Liver (tissue), 9 donors: ENCODE measurements around the gene RPL39L. TPM values are rescaled to one million over a fixed set of nuclear protein-coding genes. Genes with fewer than 3 reads are reported as not detected.
A peak's percentile ranks its signal among the peaks of the same experiment; 100 is the strongest.

Experiments used
- DNase-seq: peaks from one replicate; pipeline ENCODE4 v3.0.0-alpha.2; 2017; ENCODE audit warnings: low spot score
- H3K27ac ChIP-seq, 2 donors: one replicate each; pipeline ENCODE4 v1.7.0; 2013; ENCODE audit warnings: inconsistent platforms in 2 of 2, low read length in 2 of 2, control low read depth in 1 of 2, low read depth in 1 of 2, mild to moderate bottlenecking in 1 of 2
- H3K27me3 ChIP-seq, 4 donors: one replicate each; pipeline versions ENCODE4 v1.6.1 to v1.7.0; 2013; ENCODE audit warnings: low read length in 3 of 4, inconsistent platforms in 1 of 4, mild to moderate bottlenecking in 1 of 4, moderate library complexity in 1 of 4; ENCODE audit not compliant: control insufficient read depth in 4 of 4, insufficient read depth in 4 of 4
- H3K36me3 ChIP-seq, 4 donors: one replicate each; pipeline versions ENCODE4 v1.6.1 to v1.7.0; 2013; ENCODE audit warnings: low read length in 3 of 4, mild to moderate bottlenecking in 3 of 4, low read depth in 1 of 4, moderate library complexity in 1 of 4; ENCODE audit not compliant: control insufficient read depth in 4 of 4, insufficient read depth in 3 of 4
- H3K4me1 ChIP-seq, 4 donors: one replicate each; pipeline versions ENCODE4 v1.6.1 to v1.7.0; 2013; ENCODE audit warnings: low read length in 3 of 4, mild to moderate bottlenecking in 3 of 4, moderate library complexity in 1 of 4; ENCODE audit not compliant: control insufficient read depth in 4 of 4, insufficient read depth in 4 of 4
- H3K4me3 ChIP-seq, 3 donors: one replicate each; pipeline versions ENCODE4 v1.6.1 to v1.7.0; 2013; ENCODE audit warnings: low read length in 3 of 3, control low read depth in 1 of 3, low read depth in 1 of 3, mild to moderate bottlenecking in 1 of 3
- H3K9ac ChIP-seq, 2 donors: one replicate each; pipeline ENCODE4 v1.7.0; 2013; ENCODE audit warnings: low read length in 2 of 2, mild to moderate bottlenecking in 2 of 2, moderate library complexity in 2 of 2, control low read depth in 1 of 2, low read depth in 1 of 2
- H3K9me3 ChIP-seq, 4 donors: one replicate each; pipeline versions ENCODE4 v1.6.1 to v1.7.0; 2013; ENCODE audit warnings: low read length in 3 of 4; ENCODE audit not compliant: control insufficient read depth in 4 of 4
- EGR1 ChIP-seq, 2 donors: IDR thresholded peaks; 2 replicates each; pipeline ENCODE4 v1.6.1; 2016 to 2018; ENCODE audit warnings: antibody characterized with exemption in 2 of 2, low read depth in 2 of 2
- FOXA1 ChIP-seq: IDR thresholded peaks from 2 replicates; pipeline ENCODE4 v1.6.1; 2016; ENCODE audit warnings: antibody characterized with exemption
- FOXA2 ChIP-seq: IDR thresholded peaks from 2 replicates; pipeline ENCODE4 v1.6.1; 2016; ENCODE audit warnings: antibody characterized with exemption
- GABPA ChIP-seq, 2 donors: IDR thresholded peaks in 1 of 2; conservative IDR thresholded peaks in 1 of 2; 2 replicates each; pipeline ENCODE4 v1.6.1; 2016; ENCODE audit warnings: antibody characterized with exemption in 2 of 2, mild to moderate bottlenecking in 1 of 2, moderate library complexity in 1 of 2
- HNF4A ChIP-seq, 2 donors: conservative IDR thresholded peaks; 2 replicates each; pipeline ENCODE4 v1.6.1; 2016; ENCODE audit warnings: antibody characterized with exemption in 2 of 2, mild to moderate bottlenecking in 2 of 2
- HNF4G ChIP-seq: IDR thresholded peaks from 2 replicates; pipeline ENCODE4 v1.6.1; 2016; ENCODE audit warnings: antibody characterized with exemption
- JUND ChIP-seq, 2 donors: IDR thresholded peaks; 2 replicates each; pipeline ENCODE4 v1.6.1; 2016; ENCODE audit warnings: antibody characterized with exemption in 2 of 2
- NR2F2 ChIP-seq: IDR thresholded peaks from 2 replicates; pipeline ENCODE4 v1.6.1; 2016; ENCODE audit warnings: antibody characterized with exemption
- RAD21 ChIP-seq, 2 donors: IDR thresholded peaks; 2 replicates each; pipeline ENCODE4 v1.6.1; 2016; ENCODE audit warnings: antibody characterized with exemption in 2 of 2, mild to moderate bottlenecking in 2 of 2
- REST ChIP-seq: IDR thresholded peaks from 2 replicates; pipeline ENCODE4 v1.6.1; 2016; ENCODE audit warnings: antibody characterized with exemption, mild to moderate bottlenecking
- RXRA ChIP-seq, 2 donors: IDR thresholded peaks; 2 replicates each; pipeline ENCODE4 v1.6.1; 2017 to 2018; ENCODE audit warnings: antibody characterized with exemption in 2 of 2, mild to moderate bottlenecking in 1 of 2
- TAF1 ChIP-seq: conservative IDR thresholded peaks from 2 replicates; pipeline ENCODE4 v1.6.1; 2016; ENCODE audit warnings: antibody characterized with exemption, mild to moderate bottlenecking
- YY1 ChIP-seq: IDR thresholded peaks from 2 replicates; pipeline ENCODE4 v1.6.1; 2016; ENCODE audit warnings: antibody characterized with exemption, mild to moderate bottlenecking
- WGBS: extraction: QIAGEN DNeasy Blood & Tissue Kit; methylation state at CpG from one replicate; pipeline ENCODE4 v1.1.7; 2013; 5-methylcytosine and 5-hydroxymethylcytosine counted together
- polyA plus RNA-seq, 2 donors: library from polyadenylated mRNA; stranded (reverse) in 1 of 2; unstranded in 1 of 2; fragments of 200-250 nt in 1 of 2; fragments of >200 nt in 1 of 2; fragmentation: Nextera tagmentation in 1 of 2; extraction: Ambion mirVana in 1 of 2; gene quantifications; one replicate each; pipeline versions ENCODE4 v1.2.1 to v1.2.3, GENCODE V29; 2013 to 2015
- total RNA-seq, 2 donors: library from RNA; depleted of rRNA; stranded (reverse); fragments of >200 nt; gene quantifications; one replicate each; pipeline ENCODE4 v1.2.3, GENCODE V29; 2014
- donor health status: healthy.
- donor health status: healthy.
- donor health status: healthy.
- donor health status: healthy.
- donor health status: healthy.

RPL39L gene
- total and polyA plus RNA-seq, 4 donors, result 1.1 to 6.6 (median 4.2) TPM

GRCh38 chr3:187125319-187126031 lies 13.8 kb downstream of the RPL39L start:
- no peak overlapping the region for H3K9ac ChIP-seq
- no peaks in the 10 kb centered on the region for H3K4me1 ChIP-seq
- H3K4me3 ChIP-seq, result no peak overlapping the region
- no peaks in the 10 kb centered on the region for H3K36me3 ChIP-seq
- no peaks in the 10 kb centered on the region for H3K9me3 ChIP-seq
- 74% methylated on average over 6 of the region's 6 CpGs for WGBS
- no peaks in the 10 kb centered on the region for H3K27me3 ChIP-seq
- TF ChIP-seq NR2F2 (peak; percentile 36), YY1 (no peak), TAF1 (no peak)
- DNase-seq, result no peak
- no peak overlapping the region for H3K27ac ChIP-seq

- 92% methylated on average over 1 of the region's 1 CpG for WGBS
- DNase-seq, result no peak
- no peak overlapping the region for H3K27ac ChIP-seq
Observed at GRCh38 chr3:187122261-187122660, 17.0 kb downstream of the RPL39L start.

GRCh38 chr3:187120326-187120725 lies 19.0 kb downstream of the RPL39L start:
- WGBS, result 91% methylated on average over 2 of the region's 2 CpGs
- no peak overlapping the region for H3K9ac ChIP-seq
- DNase-seq, result no peak

More at GRCh38 chr3:187122261-187122660, 17.0 kb downstream of the RPL39L start:
- TF ChIP-seq NR2F2 (no peak), GABPA (IDR thresholded peaks at IDR 0.05 in 1 of 2, conservative IDR thresholded peaks at IDR 0.05 in 1 of 2) (no peak), YY1 (no peak), FOXA1 (no peak), HNF4G (no peak), EGR1 (IDR thresholded peaks at IDR 0.05; ENCODE audit: low read depth in 2 of 2) (no peak), REST (no peak), JUND (IDR thresholded peaks at IDR 0.05) (no peak), RAD21 (IDR thresholded peaks at IDR 0.05) (no peak)
- H3K9me3 ChIP-seq, result no peaks in the 10 kb centered on the region
- H3K27me3 ChIP-seq, result no peaks in the 10 kb centered on the region
- no peak overlapping the region for H3K9ac ChIP-seq
- no peaks in the 10 kb centered on the region for H3K36me3 ChIP-seq
- H3K4me1 ChIP-seq, result no peaks in the 10 kb centered on the region
- H3K4me3 ChIP-seq, result no peak overlapping the region

More at GRCh38 chr3:187120326-187120725, 19.0 kb downstream of the RPL39L start:
- Histone ChIP-seq H3K9me3 (no peaks in the 10 kb centered on the region), H3K4me1 (no peaks in the 10 kb centered on the region), H3K27ac (no peak overlapping the region), H3K36me3 (no peaks in the 10 kb centered on the region), H3K27me3 (no peaks in the 10 kb centered on the region), H3K4me3 (no peak overlapping the region)
- TF ChIP-seq NR2F2, result no peak
- no peak for TF ChIP-seq JUND (IDR thresholded peaks at IDR 0.05)
- TF ChIP-seq RAD21 (IDR thresholded peaks at IDR 0.05), result no peak
- no peak for TF ChIP-seq HNF4G
- TF ChIP-seq RXRA (IDR thresholded peaks at IDR 0.05), result no peak
- no peak for TF ChIP-seq YY1
- no peak for TF ChIP-seq EGR1 (IDR thresholded peaks at IDR 0.05; ENCODE audit: low read depth in 2 of 2)
- TF ChIP-seq FOXA2, result no peak
- no peak for TF ChIP-seq HNF4A (conservative IDR thresholded peaks at IDR 0.05)
